ENCODE measurements around the gene USP4.

The USP4 gene, protein sequence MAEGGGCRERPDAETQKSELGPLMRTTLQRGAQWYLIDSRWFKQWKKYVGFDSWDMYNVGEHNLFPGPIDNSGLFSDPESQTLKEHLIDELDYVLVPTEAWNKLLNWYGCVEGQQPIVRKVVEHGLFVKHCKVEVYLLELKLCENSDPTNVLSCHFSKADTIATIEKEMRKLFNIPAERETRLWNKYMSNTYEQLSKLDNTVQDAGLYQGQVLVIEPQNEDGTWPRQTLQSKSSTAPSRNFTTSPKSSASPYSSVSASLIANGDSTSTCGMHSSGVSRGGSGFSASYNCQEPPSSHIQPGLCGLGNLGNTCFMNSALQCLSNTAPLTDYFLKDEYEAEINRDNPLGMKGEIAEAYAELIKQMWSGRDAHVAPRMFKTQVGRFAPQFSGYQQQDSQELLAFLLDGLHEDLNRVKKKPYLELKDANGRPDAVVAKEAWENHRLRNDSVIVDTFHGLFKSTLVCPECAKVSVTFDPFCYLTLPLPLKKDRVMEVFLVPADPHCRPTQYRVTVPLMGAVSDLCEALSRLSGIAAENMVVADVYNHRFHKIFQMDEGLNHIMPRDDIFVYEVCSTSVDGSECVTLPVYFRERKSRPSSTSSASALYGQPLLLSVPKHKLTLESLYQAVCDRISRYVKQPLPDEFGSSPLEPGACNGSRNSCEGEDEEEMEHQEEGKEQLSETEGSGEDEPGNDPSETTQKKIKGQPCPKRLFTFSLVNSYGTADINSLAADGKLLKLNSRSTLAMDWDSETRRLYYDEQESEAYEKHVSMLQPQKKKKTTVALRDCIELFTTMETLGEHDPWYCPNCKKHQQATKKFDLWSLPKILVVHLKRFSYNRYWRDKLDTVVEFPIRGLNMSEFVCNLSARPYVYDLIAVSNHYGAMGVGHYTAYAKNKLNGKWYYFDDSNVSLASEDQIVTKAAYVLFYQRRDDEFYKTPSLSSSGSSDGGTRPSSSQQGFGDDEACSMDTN

DNA sequence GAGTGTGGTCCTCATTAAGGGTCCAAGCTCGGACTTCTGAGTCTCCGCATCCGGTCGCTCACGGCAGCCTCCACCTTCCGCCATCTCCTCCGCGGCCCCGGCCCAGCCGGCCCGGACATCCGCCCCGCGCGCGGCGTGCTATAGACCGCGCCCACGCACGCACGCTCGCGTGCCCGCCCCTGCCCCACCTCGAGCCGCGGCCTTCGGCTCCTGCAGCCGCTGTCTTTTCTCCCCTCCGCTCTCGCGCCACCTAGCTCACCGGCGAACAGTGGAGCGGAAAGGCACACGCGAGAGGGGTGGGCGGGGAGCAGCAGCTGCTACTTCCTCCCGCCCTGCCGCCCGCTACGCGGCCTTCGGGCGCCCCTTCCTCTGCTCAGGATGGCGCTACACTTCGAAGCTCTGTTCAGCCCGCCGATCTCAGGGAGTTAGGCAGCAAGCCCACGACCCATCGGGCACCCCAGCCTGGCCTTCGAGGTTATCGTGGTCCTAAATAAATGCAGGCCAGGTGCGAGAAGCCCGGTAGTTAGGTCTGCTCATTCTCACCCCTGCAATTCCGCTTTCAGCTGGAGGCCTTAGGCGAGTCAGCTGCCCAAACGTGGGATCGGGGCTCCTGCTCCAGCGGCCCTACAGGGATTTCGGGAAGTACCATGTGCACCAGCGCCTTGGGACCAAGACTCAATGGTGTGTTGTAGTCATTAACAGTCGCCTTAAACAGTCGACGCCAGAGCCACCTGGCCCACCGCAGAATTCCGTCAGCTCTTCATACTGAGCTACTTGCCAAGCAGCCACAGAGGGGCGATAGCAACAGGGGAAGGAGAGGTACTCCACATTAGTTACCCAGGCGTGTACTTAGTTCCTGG is at the start of gene USP4:
USP4 (minus strand) TSS at position 113 of the 860 bp plus-strand sequence; CDS start at position 84, 29 bp downstream.
- DNase-seq, result peak; percentile 92

DNA sequence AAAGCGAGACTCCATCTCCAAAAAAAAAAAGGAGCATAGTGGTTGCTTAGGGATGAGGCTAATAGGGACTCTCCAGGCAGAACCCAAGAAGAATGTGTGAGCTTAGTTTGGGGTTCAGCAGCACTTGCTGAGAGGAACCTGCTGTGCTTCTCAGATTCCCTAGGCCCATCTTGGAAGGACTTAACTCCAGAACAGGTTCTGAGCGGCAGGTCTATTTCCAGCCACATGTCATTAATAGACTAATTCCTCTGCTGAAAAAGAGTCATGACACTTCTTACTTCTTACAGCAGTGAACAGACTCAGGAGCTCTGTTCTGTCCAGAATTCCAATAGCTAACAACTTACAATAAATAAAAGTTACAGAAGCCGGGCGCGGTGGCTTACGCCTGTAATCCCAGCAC is 49.4 kb upstream of the USP4 start:
- no peak for DNase-seq

DNA sequence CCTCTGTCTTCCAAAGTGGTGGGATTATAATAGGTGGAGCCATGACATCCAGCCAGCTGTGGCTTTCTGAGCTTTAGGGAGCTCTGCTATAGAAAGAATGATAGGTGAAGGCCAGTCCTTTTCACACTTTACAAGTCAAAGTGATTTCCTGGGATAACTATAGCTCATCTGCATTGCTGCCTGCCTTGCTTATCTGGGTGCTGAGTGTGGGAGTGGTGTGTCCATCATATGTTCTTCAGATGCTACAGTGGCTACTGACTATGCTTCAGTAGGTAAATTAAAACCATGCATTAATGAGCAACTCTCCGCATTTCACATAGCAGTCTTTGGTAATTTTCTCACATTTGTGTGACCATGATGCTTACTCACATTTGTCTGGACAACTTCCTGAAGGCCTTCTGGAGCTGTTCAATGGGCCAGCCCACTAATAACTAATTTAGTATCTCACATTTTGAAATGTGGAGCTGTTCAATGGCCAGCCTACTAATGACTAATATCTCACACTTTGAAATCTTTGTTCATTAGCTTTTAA is 48.5 kb upstream of the USP4 start:
- no peak for DNase-seq

DNA sequence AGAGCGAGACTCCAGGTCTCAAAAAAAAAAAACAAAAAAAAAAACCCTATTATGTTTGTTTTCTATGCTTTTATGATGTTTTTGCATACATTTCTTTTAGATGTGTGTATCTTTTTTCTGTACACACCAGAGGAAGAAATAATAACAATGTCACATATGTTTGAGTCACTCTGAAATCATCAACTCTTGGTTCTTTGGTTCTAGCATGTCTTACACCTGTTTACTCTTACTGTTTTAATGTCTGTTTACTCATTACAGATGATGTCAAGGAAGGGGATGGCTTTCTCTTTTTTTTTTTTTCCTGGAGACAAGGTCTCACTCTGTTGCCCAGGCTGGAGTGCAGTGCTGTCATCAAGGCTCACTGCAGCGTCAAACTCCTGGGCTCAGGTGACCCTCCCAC is 47.9 kb upstream of the USP4 start:
- no peak for DNase-seq

DNA sequence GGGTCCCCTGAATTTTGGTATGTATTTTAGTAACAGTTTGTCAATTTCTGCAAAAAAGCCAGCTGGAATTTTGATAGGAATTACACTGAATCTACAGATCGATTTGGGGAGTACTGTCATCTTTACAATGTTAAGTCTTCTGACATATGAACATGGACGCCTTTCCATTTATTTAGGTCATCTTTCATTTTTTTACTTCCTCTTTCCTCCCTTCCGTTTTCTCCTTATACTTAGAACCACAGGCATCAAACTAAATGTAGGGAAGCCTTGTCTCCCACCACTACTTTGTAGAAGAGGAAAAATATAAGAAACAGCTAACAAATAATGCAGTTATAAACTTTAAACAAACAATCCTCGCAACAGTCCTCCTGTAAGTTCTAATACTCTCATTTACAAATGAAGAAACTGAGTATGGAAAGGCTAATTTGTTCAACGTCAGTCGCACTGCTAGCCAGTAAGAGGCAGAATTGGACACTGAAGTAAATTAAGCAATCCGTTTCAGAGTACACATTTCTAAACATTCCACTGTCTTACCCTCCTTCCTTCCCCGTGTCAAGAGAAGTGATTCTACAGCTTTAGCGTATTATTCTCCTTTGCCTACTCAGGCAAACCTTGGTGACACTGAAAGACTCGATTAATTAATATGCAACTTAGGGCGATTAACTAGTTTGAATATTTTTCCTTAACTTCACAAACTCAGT is 46.4 kb upstream of the USP4 start:
- DNase-seq, result no peak

DNA sequence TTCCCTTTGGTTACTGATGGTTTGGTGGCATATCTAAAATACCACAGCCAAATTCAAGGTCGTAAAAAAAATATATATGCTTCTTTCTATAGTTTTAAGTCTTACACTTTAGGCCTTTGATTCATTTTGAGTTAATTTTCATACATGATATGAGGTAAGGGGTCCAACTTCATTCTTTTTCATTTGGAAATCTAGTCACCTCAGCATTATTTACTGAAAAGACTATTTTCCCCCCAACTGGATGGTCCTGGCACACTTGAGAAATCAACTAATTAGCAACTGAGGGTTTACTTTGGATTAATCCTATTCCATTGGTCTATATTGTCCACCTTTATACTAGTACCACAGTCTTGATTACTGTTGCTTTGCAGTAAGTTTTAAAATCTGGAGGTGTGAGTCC is 45.8 kb upstream of the USP4 start:
- no peak for DNase-seq

DNA sequence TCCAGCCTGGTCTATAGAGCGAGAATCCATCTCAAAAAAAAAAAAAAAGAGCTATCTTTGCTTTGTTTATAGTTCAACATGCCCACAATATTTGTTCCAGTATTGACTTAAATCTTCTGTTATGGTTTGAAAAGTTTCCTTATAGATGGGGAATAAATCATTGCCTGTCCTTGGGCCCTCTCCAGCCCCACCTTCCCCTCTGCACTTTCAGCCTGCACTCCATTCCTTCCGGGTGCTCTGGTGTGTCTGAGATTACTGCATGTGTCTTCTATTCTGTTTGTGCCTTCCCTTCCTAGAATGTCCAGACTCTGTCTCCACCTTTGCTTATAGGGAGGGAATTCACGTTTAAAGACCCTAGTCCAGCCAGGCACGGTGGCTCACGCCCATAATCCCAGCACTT is 43.5 kb upstream of the USP4 start:
- no peak for DNase-seq

DNA sequence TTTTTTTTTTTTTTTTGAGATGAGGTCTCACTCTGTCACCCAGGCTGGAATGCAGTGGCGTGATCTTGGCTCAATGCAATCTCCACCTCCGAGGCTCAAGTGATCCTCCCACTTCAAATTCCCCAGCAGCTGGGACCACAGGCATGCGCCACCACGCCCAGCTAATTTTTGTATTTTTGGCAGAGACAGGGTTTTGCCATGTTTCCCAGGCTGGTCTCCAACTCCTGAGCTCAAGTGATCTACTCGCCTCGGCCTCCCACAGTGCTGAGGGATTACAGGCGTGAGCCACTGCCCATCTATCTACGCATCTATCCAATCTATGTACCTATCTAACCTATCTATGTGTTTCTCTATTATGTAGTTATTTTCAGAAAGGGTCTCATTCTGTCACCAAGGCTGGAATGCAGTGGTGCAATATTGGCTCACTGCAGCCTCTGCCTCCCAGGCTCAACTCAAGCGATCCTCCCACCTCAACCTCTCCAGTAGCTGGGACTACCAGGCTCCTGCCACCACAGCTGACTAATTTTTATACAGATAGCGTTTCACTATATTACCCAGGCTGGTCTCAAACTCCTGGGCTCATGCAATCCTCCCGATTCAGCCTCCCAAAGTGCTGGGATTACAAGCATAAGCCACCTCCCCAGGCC is 38.5 kb upstream of the USP4 start:
- no peak for DNase-seq

DNA sequence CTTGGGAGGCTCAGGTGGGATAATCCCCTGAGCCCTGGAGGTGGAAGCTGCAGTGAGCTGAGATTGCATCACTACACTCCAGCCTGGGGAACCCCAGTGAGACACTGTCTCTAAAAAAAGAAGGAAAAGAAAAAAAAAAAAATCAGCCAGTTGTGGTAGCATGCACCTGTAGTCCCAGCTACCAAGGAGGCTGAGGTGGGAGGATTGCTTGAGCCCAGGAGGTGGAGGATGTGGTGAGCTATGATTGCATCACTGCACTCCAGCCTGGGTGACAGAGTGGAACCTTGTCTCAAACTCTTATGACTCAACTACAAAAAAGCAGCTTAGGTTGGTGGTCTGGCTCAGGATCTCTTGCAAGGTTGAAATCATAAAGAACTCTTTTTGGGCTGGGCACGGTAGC is 37.6 kb upstream of the USP4 start:
- DNase-seq, result peak; percentile 41

DNA sequence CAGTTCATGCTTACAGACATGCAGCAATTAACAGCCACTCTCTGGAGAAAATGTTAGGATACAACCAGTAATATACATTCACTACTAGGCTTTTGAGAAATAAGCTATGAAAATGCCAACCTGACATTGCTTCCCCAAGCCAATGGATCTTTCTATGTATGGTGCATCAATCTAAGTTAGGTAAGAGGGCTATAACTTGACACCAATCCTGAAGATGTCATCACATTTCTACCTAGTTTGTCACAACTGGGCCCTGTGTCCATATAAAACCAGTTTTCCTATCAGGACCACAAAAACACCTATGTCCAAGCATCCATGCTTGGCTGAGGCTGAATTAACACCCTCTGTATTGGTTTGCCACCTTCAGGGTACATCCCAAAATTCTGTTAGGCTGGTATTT is 32.1 kb upstream of the USP4 start:
- DNase-seq, result no peak

DNA sequence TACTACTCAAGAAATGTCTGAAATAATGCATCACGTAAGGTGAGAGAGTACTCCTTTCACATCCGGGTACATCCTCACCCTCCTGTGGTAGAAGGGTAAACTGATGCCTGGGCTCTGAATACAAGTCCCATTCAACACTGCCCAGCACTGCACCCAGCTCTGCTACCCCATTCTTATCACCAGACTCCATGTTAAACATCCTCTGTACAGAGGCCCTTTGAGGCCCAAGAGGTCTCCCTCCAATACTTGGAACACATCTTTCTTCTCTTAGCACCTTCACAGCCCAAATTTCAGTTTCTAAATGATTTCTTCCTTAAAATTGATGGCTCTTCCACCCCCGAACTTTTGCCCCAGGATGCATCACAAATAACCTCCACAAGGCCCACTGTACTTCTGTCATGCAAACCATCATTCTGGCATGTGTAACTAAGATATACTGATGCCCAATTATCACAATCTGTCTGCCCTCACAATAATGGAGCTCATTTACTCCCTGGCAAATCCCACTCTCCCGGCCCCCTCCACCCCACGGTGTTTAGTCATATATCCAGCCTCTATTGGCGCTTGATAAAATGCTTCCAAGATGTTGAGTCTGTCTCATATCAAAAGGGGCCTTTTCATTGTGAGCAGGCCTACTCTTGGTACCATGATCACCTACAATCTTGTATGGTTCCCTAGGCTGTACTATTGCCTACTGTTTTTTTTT is 30.9 kb upstream of the USP4 start:
- DNase-seq, result no peak

DNA sequence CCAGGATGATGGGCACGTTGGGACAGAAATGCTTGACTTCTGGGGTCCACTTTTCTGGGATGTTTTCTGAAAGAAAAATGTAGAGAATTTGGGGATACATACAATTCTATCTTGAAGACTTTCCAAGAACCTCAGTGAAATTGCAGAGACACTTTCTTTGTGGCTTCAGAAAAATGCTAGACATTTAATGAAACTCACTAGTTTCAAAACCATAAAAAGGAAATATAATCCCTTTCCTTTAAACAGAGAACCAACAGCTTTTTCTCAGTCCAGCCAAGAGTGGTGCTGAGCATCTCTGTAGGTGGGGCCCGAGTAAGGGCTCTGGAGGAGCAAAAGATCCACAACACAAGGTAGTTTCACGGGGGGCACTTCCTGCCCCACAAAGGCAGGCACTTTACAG is 22.7 kb upstream of the USP4 start:
- no peak for DNase-seq

DNA sequence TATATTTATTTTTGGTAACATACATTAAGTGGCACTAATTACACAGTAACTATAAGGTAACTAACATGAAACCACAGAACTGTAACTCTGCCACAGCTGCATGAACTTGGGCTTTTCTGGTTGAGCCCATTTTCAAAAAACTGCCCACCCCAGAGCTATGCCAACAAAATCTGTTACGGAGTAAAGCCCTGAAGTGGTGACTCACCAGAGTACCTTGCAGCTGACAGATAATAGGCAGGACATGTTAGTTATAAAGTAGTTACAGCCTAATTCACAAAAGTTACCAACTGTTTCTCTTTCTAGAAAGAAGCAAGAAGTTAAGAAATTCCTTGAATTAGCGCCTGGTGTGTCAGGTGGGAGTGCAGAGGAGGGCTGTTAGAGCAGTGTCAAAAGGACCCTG is 19.8 kb upstream of the USP4 start:
- no peak for DNase-seq

DNA sequence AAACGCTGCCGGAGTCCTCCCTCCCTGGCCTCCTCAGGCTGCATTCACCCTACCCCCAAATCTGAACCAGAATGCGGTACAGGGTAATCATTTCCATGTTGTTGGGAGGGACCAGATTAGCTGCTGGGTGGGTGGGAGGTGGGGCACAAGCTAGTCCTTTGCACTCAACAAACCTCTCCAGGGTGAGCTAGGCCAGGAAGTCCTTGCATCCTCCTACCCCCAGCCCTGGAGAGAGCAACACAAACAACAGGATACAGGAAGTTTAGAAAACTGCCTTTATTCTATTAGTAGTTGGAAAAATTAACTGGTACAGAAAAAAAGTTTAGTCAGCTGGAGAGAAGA is 19.0 kb upstream of the USP4 start:
- DNase-seq, result no peak

DNA sequence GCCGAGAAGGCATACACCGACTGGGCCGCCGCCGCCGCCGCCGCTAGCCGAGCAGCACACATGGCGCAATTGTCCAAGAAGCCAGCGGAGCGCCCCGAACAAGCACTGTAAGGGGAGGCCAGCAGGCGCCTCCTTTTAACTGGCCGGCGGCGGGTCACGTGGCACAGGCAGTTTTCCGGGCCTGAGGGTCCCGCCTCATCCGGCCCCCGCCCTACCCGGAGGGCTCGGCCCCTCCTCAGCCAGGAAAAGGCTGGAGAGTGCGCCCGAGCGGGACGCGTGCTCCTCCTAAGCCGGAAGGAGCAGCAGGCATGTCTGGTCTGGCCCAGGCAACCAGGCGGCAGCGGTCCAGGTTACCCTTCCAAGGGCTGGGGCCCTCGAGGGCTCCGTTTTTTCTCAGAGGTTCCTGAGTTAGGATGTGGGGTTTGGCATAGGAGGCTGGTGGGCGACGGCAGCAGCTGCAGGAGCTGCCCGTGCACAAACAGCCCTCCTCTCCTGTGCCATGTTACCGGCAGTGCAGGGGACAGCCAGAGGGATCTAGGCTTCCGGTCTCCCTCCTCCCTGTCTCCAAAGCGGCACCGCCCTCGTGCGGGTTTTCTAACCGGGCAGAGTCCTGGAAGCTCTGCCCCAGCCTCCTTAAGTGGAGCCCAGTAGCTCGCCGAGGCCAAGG is 18.5 kb upstream of the USP4 start, which contains the start of gene GPX1:
GPX1 (minus strand) TSS at position 137 of the 667 bp plus-strand sequence; CDS start at position 62, 75 bp downstream.
- peak; percentile 83 for DNase-seq

DNA sequence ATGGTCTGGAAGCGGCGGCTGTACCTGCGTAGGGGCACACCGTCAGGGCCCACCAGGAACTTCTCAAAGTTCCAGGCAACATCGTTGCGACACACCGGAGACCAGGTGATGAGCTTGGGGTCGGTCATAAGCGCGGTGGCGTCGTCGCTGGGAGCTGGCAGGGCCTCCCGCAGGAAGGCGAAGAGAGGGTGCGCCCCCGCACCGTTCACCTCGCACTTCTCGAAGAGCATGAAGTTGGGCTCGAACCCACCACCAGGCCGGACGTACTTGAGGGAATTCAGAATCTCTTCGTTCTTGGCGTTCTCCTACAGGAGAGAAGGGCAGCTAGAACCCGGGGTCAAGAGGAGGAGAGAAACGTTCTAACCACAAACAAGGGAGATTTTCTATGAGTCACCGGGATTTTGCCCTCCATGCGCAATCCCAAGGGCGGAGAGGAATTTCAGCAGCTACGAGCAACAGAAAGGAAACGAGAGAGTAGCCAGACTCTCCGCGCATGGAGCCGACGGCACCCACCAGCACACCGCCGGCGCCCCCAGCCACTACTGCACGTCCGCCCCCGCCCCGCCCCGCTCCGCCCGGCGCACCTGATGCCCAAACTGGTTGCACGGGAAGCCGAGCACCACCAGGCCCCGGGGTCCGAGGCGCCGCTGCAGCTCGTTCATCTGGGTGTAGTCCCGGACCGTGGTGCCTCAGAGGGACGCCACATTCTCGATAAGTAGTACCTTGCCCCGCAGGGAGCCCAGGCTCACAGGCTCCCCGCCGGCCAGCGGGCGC is 17.8 kb upstream of the USP4 start:
- DNase-seq, result peak; percentile 37

DNA sequence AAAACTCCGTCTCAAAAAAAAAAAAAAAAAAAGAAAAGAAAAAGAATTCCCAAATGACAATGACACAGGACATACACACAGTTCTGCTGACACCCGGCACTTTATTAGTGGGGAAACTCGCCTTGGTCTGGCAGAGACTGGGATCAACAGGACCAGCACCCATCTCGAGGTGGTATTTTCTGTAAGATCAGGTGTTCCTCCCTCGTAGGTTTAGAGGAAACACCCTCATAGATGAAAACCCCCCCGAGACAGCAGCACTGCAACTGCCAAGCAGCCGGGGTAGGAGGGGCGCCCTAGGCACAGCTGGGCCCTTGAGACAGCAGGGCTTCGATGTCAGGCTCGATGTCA is 17.2 kb upstream of the USP4 start:
- DNase-seq, result peak; percentile 19

DNA sequence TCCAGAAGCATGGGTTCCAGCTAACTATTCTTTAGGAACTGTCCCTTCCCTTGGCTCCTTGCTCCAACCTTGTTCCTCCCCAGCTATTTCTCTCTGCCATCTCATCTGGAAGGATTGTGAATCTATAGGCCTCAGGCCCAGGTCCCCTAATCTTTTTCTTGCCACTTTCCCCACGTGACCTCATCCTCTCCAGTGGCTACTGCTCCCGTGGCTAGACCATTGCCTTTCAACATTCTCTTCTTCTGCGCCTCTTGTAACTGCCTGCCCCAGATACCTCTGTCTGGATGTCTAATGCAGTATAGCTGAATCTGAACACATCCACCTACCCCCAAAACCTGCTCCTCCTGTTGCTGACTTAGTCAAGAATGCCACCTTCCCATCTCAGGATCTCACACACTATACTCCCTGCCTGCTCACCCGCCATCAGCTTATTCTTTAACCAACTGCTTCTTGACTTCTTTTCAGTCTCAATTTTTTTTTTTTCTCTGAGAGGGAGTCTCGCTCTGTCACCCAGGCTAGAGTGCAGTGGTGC is 13.1 kb upstream of the USP4 start:
- DNase-seq, result no peak

DNA sequence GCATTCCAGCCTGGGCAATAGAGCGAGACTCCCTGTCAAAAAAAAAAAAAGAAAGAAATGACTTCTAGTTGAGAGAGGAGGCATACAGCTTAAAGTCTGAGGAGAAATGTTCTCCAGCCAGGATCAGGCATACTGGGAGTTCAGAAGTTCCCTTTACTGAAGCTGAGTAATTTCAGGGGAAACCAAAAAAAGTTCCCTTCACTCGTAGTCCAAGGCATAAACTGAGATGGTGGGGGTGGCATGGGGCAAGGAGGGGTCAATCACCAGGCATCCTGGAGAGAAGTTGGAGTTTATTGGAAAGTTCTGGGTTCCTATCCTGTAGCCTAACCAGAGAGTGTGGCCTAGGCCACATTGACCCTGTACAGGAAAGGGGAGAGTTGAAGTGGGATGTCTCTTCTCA is 12.4 kb upstream of the USP4 start:
- DNase-seq, result no peak
